Measurements from ENCODE around the gene TENM4.
A peak's percentile ranks its signal among the peaks of the same experiment; 100 is the strongest.

Gene TENM4

DNA sequence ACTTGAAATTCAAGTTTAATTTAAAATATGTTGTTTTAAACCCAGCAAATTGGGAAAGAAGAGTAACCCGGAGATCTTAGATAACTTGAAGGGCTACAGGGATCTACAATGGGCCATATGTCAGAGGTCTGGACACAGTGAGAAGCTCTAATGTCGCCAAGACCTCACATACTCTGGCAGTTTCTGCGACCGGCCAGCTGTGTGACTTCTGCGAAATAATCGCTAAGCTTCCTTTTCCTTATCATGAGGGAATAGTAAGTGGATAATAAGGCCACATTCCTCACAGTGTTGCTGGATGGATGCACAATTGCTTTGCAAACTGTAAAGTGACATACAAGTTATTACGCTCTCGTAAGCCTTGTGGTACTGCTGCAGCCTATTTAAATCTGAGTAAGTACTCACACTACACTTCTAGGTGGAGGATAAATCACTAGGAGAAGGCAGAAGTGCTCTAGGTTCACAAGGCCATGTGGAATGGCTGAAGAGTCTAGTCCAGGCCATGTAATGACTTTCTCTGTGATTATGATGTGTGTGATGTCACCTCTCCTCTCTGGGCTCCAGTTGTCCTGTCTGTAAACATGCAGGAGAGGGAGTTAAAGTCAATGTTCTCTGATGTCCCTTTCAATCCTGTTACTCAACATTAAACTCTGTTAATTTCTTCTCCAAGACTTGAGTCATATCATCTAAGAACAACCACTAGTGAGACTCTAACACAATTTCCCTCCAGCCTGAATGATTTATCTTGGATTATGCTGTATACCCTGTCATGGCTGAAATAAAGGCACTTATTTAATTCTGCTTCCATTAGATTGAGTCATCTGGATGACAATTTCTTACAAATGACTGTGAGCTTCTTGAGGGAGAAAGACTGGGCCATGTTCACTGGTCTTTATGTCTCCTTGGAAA is 673.5 kb downstream of the TENM4 start:
- DNase-seq = peak; percentile 39

- no peak for DNase-seq
These were observed 675.9 kb downstream of the TENM4 start for GRCh38 chr11:78764946-78765345.

DNA sequence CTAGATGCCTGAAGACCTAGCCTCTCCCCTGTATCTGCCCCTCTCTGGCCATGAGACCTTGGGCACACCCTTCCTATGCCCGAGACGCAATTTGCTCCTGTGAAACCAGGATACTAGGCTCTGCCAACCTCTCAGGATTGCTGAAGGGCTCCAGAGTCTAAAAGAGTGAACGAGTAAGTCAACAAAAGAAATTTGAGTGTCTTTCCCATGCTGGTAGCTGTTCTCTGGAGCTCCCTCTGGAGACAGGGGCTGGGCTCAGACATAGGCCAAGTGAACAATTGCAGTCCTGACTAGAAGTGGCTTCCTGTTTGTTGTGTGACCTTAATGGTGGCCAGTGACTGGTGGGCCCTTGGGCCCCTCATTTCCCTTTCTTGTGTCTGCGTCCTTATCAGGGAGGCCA is 677.2 kb downstream of the TENM4 start:
- DNase-seq = no peak

DNA sequence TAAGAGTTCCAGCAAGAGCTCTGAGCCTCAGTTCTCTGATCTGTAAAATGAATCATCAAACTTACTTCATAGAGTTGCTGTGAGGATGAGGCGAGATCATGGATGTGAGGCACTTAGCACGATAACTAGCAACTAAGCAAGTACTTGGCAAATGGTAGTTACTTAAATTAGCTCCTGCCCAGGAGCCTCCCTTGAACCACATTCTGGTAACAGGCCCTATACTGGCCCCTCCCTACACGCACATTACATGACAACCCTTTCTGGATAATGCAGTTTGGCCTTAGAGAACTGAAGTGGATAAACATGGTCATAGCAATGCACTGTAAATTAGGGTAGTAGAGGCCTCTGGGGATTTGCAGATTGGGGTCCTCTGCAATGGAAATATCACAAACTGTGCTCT is 678.7 kb downstream of the TENM4 start:
- DNase-seq = no peak

DNA sequence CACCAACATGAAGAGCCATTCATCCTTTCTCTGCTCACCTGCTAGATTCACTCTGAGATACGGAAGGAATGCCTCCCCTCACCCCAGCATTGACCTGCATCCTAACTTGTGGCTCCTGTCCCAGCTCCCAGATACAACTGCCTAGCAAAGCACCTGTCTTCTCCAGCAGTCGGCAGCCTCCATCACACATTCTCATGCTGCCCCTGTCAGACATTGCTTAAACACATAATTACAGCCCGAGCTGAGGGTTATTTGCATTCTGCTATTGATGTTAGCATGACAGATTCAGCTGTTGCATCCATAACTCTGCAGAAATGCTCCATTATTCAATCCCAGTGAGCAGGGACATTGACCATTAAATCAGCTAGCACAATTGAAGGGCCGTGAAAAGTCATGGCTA is 681.8 kb downstream of the TENM4 start:
- no peak for DNase-seq

GRCh38 chr11:78753297-78753696 is 687.5 kb downstream of the TENM4 start:
- DNase-seq = no peak

- no peak for DNase-seq
These were observed 688.3 kb downstream of the TENM4 start for GRCh38 chr11:78752494-78752893.

DNA sequence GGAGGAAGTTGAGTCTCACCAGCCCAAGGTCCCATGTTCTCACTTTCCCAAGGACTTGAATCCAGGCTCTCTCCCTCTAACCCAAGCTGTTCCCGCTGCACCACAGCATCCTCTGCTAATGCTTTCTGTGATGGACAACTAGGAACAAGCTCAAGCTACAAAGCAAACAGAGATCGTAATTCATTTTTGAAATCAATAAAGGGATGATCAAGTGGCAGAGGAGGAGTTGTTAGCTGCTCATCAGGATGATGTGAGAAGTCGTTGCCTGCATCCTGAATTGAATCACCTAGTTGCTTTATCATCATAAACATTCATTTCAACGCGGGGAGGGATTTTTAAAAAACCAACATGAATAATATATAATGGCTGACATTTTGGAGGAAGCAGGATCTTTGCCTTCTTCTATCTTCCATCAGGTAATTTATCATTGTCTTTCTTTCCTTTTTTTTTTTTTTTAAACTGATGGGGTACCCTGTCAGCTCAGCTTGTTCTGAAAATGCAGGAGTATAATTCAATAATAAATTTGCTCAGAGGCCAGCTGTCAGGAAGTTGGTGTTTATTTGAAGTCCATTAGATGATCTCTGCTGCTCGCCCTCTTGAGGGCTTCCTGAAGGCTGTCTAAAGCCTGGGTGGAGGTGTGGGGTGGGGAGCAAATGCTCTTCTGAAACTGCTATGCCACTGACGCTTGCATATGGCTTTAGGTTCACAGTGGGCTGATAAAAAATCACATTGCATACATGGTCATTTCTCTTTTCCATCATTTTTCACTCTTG is 691.7 kb downstream of the TENM4 start:
- DNase-seq = no peak

GRCh38 chr11:78744949-78745348 is 695.9 kb downstream of the TENM4 start:
- DNase-seq = no peak

- DNase-seq = no peak
These were observed 696.6 kb downstream of the TENM4 start for GRCh38 chr11:78744202-78744601.

- DNase-seq = peak; percentile 5
These were observed 698.4 kb downstream of the TENM4 start for GRCh38 chr11:78742430-78742829.

- no peak for DNase-seq
These were observed 699.1 kb downstream of the TENM4 start for GRCh38 chr11:78741741-78742140.

- DNase-seq = no peak
These were observed 700.4 kb downstream of the TENM4 start for GRCh38 chr11:78740199-78741071.

DNA sequence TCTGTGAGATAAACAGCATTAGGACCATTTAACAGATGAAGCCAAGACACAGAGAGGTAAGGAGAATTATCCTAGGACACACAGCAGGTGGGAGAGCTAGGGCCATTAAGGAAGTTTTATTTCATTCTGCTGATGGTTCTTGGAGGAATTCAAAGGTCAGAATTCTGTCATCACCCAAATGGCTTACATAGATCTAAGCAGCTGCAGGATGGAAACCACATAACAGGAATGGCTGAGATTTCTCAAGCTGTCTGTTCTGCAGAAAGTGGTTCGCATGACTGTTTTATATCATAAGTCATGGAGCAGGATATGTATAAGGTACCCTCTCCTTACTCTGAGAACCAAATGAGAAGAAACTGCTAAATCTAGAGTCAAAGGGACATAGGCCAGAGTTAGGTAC is 702.9 kb downstream of the TENM4 start:
- peak; percentile 9 for DNase-seq

- DNase-seq = no peak
These were observed 703.5 kb downstream of the TENM4 start for GRCh38 chr11:78737301-78737700.

- no peak for DNase-seq
These were observed 705.1 kb downstream of the TENM4 start for GRCh38 chr11:78735711-78736110.

DNA sequence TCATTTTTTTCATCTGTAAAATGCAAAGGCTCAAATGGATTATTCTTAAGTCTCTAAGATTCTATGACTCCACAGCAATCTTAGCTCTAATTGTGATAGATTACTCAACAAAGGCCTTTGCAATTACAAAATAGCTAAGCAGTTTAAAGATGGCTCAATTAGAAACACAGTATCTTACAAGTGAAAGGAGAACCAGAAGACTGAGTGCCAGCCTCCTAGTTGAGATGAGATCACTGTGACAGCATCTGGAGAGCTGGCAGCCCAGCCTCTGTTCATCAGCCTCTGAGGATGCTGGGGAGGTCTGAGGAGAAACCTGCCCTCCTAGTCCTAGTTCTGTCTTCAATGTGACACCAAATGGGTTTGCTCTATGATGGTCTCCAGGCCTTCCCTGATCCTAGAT is 707.8 kb downstream of the TENM4 start:
- no peak for DNase-seq

DNA sequence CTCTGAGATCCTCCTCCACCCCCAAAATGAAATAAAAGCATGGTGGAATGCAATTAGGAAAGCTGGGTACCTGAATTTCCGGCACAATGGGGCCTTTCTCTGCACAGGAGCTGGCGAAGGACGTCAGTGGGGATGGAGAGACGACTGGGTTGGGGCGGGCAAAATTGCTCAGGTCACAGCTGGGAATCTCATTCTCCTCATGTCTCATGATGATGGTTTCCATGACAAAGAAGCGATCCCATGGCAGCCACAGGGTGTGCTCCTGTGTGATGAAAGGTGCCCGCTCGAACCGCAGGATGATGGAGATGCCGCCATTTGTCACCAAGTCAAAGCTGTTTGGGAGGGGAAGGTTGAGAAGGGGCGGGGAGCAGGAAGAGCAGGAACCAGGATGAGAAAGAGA is 708.6 kb downstream of the TENM4 start:
- DNase-seq = no peak

- peak; percentile 5 for DNase-seq
These were observed 709.8 kb downstream of the TENM4 start for GRCh38 chr11:78731027-78731426.

DNA sequence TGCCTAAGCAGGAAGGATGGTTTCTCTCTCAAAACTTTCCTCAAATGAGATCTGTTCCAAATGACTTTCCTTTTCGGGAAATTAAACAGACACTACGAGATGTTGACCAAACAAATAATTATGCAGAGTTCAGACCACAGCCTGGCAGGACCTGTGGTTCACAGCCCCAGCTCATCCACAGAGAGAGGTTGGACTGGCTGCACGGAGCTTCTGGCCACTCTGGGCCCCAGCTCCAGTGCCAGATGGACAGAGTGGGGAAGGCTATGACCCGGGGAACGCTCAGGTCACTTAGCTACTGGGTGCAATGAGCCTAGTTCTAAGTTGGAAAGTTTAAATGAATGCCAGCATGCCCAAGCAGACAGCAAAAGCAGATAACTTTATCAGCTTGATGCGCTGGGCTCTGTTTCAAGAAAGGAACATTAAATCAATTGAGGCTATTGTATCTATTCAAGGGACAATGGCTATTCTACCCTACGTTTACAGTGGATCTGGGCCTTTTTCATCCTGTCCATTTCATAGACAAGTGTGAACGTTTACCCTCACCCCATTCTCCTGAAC is 710.5 kb downstream of the TENM4 start:
- DNase-seq = no peak

DNA sequence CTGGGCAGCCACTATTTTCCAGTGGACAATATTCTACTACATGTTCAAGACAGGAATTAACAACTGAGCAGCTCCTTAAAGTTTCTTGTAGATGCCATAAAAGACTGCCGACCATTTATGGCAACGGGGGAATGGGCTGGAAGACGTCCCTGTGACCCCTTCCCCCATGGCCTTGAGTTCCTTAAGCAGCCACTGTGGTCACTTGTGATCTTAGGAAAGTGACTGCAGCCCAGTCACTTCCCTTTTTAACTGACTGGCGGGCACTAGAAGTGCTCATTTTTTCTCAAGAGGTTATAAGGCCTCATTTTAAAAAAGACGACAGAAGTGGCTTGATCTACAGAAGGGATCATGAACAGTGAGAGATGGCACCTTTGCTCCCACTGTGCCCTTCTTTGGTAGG is 713.0 kb downstream of the TENM4 start:
- DNase-seq = no peak

- no peak for DNase-seq
These were observed 715.6 kb downstream of the TENM4 start for GRCh38 chr11:78725200-78725599.

GRCh38 chr11:78722786-78723185 is 718.0 kb downstream of the TENM4 start:
- peak; percentile 40 for DNase-seq

All from fibroblast of skin of right biceps (primary cell).